ENCODE results near the gene ROCK1. TPM values are rescaled to one million over a fixed set of nuclear protein-coding genes. Genes with fewer than 3 reads are reported as not detected.

ROCK1 gene
- total and polyA plus RNA-seq, 2 of the 8 experiments (the other 6 are each of a cell fraction or from before 2014, with no cell fraction given) = 4.2 to 48.9 TPM

DNA sequence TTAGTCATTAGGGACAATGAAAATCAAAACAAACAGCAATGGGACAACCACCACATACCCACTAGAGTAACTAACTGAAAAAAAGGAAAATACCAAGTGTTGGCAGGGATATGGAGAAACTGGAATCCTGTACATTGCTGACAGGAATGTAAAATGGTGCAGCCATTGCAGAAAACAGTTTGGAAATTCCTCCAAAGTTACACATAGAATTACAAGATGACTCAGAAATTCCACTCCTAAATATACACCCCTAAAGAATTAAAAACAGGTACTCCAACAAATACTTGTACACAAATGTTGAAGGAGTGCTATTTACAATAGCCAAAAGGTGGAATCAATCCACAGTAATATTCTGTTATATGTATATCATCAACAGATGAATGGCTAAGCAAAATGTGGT lies 110.9 kb downstream of the ROCK1 start:
- FAIRE-seq = no peak
- CTCF ChIA-PET (ENCODE audit: partially characterized antibody) = no interaction called here

More for the DNA sequence above, 110.9 kb downstream of the ROCK1 start:
- H3K9me3 ChIP-seq (ENCODE audit: insufficient read depth in 2 of 2, low read depth in 1 of 2, low read length in 1 of 2) = no peaks in the 10 kb centered on the region
- H2BK15ac ChIP-seq (ENCODE audit: low read length) = no peak overlapping the region
- H3K36me3 ChIP-seq (ENCODE audit: control insufficient read depth in 2 of 4, insufficient read depth in 4 of 4, low read length in 3 of 4) = peaks cover 0 to 9% (median 1%) of the 10 kb centered on the region in 4 experiments; a peak in 2 of 8 replicates
- DNase-seq (ENCODE audit: low read depth in 1 of 2, low spot score in 2 of 2) = no peak
- H3K18ac ChIP-seq (ENCODE audit: extremely low read depth, low read length) = no peak overlapping the region
- no peak overlapping the region for H2BK5ac ChIP-seq (ENCODE audit: low read depth, low read length)
- H2BK12ac ChIP-seq (ENCODE audit: low read depth, low read length) = no peak overlapping the region
- H2BK20ac ChIP-seq (ENCODE audit: low read length) = no peak overlapping the region
- no peak overlapping the region for H3K56ac ChIP-seq (replicated peaks; ENCODE audit: insufficient read length, low read depth, low read length)
- no peak overlapping the region for H3K4ac ChIP-seq (replicated peaks; ENCODE audit: insufficient read length, low read depth, low read length)
- no peaks in the 10 kb centered on the region for H3K23me2 ChIP-seq (ENCODE audit: low read depth, low read length)
- H2AK5ac ChIP-seq (ENCODE audit: low read depth, low read length) = no peak overlapping the region
- H3K4me2 ChIP-seq (ENCODE audit: insufficient read depth in 1 of 2, low read depth in 2 of 2, low read length in 2 of 2) = no peak overlapping the region
- no peak overlapping the region for H3K14ac ChIP-seq (ENCODE audit: insufficient read length)
- H2BK120ac ChIP-seq (replicated peaks; ENCODE audit: low read depth, low read length) = no peak overlapping the region
- no peaks in the 10 kb centered on the region for H4K20me1 ChIP-seq (replicated peaks in 1 of 2; ENCODE audit: control insufficient read depth in 1 of 2, insufficient read depth in 2 of 2, low read length in 2 of 2)
- POLR2A ChIA-PET (ENCODE audit: partially characterized antibody) = no interaction called here
- H3K27ac ChIP-seq (ENCODE audit: low read depth, low read length) = no peak overlapping the region
- no peak overlapping the region for H2AFZ ChIP-seq (ENCODE audit: low read length)
- H4K5ac ChIP-seq (ENCODE audit: insufficient read length, low read depth, low read length) = no peak overlapping the region
- no peak for TF ChIP-seq EGR1 (IDR thresholded peaks at IDR 0.05; ENCODE audit: borderline replicate concordance, low read depth, low read length)
- TF ChIP-seq FOSL1 (IDR thresholded peaks at IDR 0.05; ENCODE audit: insufficient read depth, low read depth, low read length) = no peak
- no peak for TF ChIP-seq EZH2 (IDR thresholded peaks at IDR 0.05; ENCODE audit: low read depth, low read length, severe bottlenecking)
- TF ChIP-seq TEAD4 (IDR thresholded peaks at IDR 0.05; ENCODE audit: low read depth, low read length) = no peak
- TF ChIP-seq RXRA (IDR thresholded peaks at IDR 0.05; ENCODE audit: insufficient read depth, low read depth, low read length) = no peak
- TF ChIP-seq KDM4A (IDR thresholded peaks at IDR 0.05; ENCODE audit: low read depth, low read length, severe bottlenecking) = no peak
- no peak for TF ChIP-seq NRF1 (IDR thresholded peaks at IDR 0.05; ENCODE audit: low read depth, low read length)
- TF ChIP-seq PHF8 (conservative IDR thresholded peaks at IDR 0.05; ENCODE audit: low read depth, low read length) = no peak
- no peak overlapping the region for H4K8ac ChIP-seq (ENCODE audit: extremely low read depth, insufficient read depth, low read length)
- H3K79me2 ChIP-seq (ENCODE audit: control insufficient read depth in 1 of 2, insufficient read depth in 2 of 2, low read length in 2 of 2) = no peaks in the 10 kb centered on the region
- no peak overlapping the region for H3K23ac ChIP-seq (ENCODE audit: insufficient read length)
- H4K91ac ChIP-seq (replicated peaks; ENCODE audit: insufficient read length, low read length) = no peak overlapping the region
- no peak overlapping the region for H3K4me3 ChIP-seq (ENCODE audit: extremely low read depth in 1 of 4, insufficient read depth in 2 of 4, low read depth in 3 of 4, low read length in 4 of 4)
- H3K27me3 ChIP-seq (replicated peaks in 1 of 4; ENCODE audit: control insufficient read depth in 3 of 4, extremely low read depth in 1 of 4, insufficient read depth in 3 of 4, low read length in 3 of 4) = no peaks in the 10 kb centered on the region
- no peak overlapping the region for H3K9ac ChIP-seq (replicated peaks in 1 of 4; ENCODE audit: extremely low read depth in 1 of 4, low read depth in 3 of 4, low read length in 3 of 4)
- H3K79me1 ChIP-seq (ENCODE audit: low read depth, low read length) = no peaks in the 10 kb centered on the region
- H3K4me1 ChIP-seq (replicated peaks in 1 of 4; ENCODE audit: control insufficient read depth in 3 of 4, insufficient read depth in 4 of 4, low read length in 3 of 4) = no peaks in the 10 kb centered on the region

Measured in H1 (cell line).